Gastrocnemius medialis (tissue), 4 donors: ENCODE results near the gene CLPX.

Experiments used
- CTCF ChIP-seq, 5 experiments: fragments of 450-650 bp in 3 of 5; fragments of 200-600 bp in 2 of 5; sonication (generic) in 2 of 5; IDR thresholded peaks in 4 of 5; conservative IDR thresholded peaks in 1 of 5; 1 replicate in 4 of 5; 2 replicates in 1 of 5; pipeline ENCODE4 v1.5.1; 2016 to 2019; ENCODE audit warnings: antibody characterized with exemption in 5 of 5, mild to moderate bottlenecking in 3 of 5, moderate library complexity in 3 of 5
- POLR2A ChIP-seq, 2 donors: fragments of 450-650 bp; IDR thresholded peaks; one replicate each; pipeline ENCODE4 v1.6.1; 2017; ENCODE audit warnings: antibody characterized with exemption in 2 of 2, mild to moderate bottlenecking in 2 of 2, moderate library complexity in 2 of 2

GRCh38 chr15:65197337-65197645, 12.1 kb upstream of the CLPX start:
- TF ChIP-seq CTCF (IDR thresholded peaks at IDR 0.05 in 4 of 5, conservative IDR thresholded peaks at IDR 0.05 in 1 of 5), result no peak
- no peak for TF ChIP-seq POLR2A (IDR thresholded peaks at IDR 0.05)
